Stimulated activated CD4-positive, alpha-beta T cell treated with anti-CD3 and anti-CD28 coated beads, Interleukin-1b, Interleukin-23, amount 100 ng/mL, for 4 hours (primary cell): Measurements from ENCODE around the gene PIP5KL1.

Experiments used
- DNase-seq, 2 donors: peaks; one replicate each; pipeline ENCODE4 v3.0.0-alpha.2; 2020; ENCODE audit warnings: low read depth in 2 of 2

Gene PIP5KL1

GRCh38 chr9:127931092-127931881 is 710 bp upstream of the PIP5KL1 start:
- no peak for DNase-seq

- DNase-seq = no peak
These were observed 975 bp downstream of the PIP5KL1 start for GRCh38 chr9:127929625-127929979.

- DNase-seq = no peak
These were observed 1.6 kb downstream of the PIP5KL1 start for GRCh38 chr9:127928676-127929624.

- DNase-seq = no peak
These were observed 2.4 kb downstream of the PIP5KL1 start for GRCh38 chr9:127927988-127928675.

- peak; percentile 69 to 70 for DNase-seq
These were observed 3.2 kb downstream of the PIP5KL1 start for GRCh38 chr9:127927201-127927987.

GRCh38 chr9:127926906-127927200 is 3.7 kb downstream of the PIP5KL1 start:
- no peak for DNase-seq

GRCh38 chr9:127925959-127926905 is 4.3 kb downstream of the PIP5KL1 start:
- DNase-seq = no peak

GRCh38 chr9:127924736-127925444 is 5.7 kb downstream of the PIP5KL1 start:
- DNase-seq = no peak

GRCh38 chr9:127923771-127924170 is 6.8 kb downstream of the PIP5KL1 start:
- DNase-seq = no peak

- no peak for DNase-seq
These were observed 7.5 kb downstream of the PIP5KL1 start for GRCh38 chr9:127923046-127923445.

- peak; percentile 71 to 78 for DNase-seq
These were observed 8.9 kb downstream of the PIP5KL1 start for GRCh38 chr9:127921557-127922120.

- no peak for DNase-seq
These were observed 9.8 kb downstream of the PIP5KL1 start for GRCh38 chr9:127920794-127921193.

- DNase-seq = no peak
These were observed 11.2 kb downstream of the PIP5KL1 start for GRCh38 chr9:127919253-127919815.

- no peak for DNase-seq
These were observed 12.1 kb downstream of the PIP5KL1 start for GRCh38 chr9:127918183-127919107.

GRCh38 chr9:127917603-127918002 is 13.0 kb downstream of the PIP5KL1 start:
- DNase-seq = no peak

GRCh38 chr9:127916720-127917581 is 13.6 kb downstream of the PIP5KL1 start, which contains the start of gene ST6GALNAC4:
Gene ST6GALNAC4, minus strand, starts transcription at chr9:127917041. Its CDS starts 622 bp downstream, at chr9:127916419.
- DNase-seq = peak; percentile 98
